ENCODE results near the gene GRM8. TPM values are rescaled to one million over a fixed set of nuclear protein-coding genes. Genes with fewer than 3 reads are reported as not detected.

Gene GRM8
- total RNA-seq, 1 experiment from 2014 or later, result not detected

DNA sequence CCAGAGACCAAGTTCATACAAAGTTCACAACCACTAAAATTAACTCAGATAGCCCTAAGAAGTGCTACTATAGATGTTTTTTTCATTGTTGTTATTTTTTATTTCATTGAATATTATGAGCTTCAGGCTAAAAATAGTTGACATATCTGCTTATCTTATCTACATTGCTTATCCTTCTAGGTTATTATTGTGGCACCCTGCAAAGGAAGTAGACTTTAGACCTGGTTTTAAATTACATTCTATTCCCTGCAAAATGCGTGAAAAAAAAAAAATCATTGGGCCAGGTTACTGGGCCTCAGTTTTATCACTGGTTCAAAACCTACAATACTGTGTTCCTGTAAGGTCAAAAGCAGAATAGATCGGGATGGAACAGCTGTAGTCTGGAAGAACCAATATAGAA, 811.0 kb downstream of the GRM8 start:
- H3K27me3 ChIP-seq (ENCODE audit: low read length), result no peaks in the 10 kb centered on the region
- H3K4me2 ChIP-seq (ENCODE audit: low read length), result no peak overlapping the region
- no peaks in the 10 kb centered on the region for H3K4me1 ChIP-seq (ENCODE audit: insufficient read depth, low read length)
- no peak overlapping the region for H3K4me3 ChIP-seq (ENCODE audit: low read length)
- no TSS peak for BruUV-seq (replicated peaks)
- POLR2A ChIA-PET (ENCODE audit: unreplicated experiment), result no interaction called here
- intact Hi-C loops (cut with micrococcal nuclease), result no loop called here
- H3K79me2 ChIP-seq (ENCODE audit: low read length), result no peaks in the 10 kb centered on the region
- H3K27ac ChIP-seq (ENCODE audit: low read length), result no peak overlapping the region
- peaks cover 3% of the 10 kb centered on the region; the same call in 1 of the 2 replicates for H3K9me3 ChIP-seq (ENCODE audit: low read length)
- H3K9me2 ChIP-seq (replicated peaks; ENCODE audit: low read length), result no peaks in the 10 kb centered on the region
- no peak for TF ChIP-seq EZH2phosphoT487 (IDR thresholded peaks at IDR 0.05; ENCODE audit: borderline replicate concordance, low read length)
- TF ChIP-seq, protein P1, sequence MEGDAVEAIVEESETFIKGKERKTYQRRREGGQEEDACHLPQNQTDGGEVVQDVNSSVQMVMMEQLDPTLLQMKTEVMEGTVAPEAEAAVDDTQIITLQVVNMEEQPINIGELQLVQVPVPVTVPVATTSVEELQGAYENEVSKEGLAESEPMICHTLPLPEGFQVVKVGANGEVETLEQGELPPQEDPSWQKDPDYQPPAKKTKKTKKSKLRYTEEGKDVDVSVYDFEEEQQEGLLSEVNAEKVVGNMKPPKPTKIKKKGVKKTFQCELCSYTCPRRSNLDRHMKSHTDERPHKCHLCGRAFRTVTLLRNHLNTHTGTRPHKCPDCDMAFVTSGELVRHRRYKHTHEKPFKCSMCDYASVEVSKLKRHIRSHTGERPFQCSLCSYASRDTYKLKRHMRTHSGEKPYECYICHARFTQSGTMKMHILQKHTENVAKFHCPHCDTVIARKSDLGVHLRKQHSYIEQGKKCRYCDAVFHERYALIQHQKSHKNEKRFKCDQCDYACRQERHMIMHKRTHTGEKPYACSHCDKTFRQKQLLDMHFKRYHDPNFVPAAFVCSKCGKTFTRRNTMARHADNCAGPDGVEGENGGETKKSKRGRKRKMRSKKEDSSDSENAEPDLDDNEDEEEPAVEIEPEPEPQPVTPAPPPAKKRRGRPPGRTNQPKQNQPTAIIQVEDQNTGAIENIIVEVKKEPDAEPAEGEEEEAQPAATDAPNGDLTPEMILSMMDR (conservative IDR thresholded peaks at IDR 0.05; ENCODE audit: low read depth, low read length), result no peak
- no peaks in the 10 kb centered on the region for H3F3A ChIP-seq (ENCODE audit: low read length, unreplicated experiment)
- H4K20me1 ChIP-seq (ENCODE audit: low read length), result no peaks in the 10 kb centered on the region
- no peak overlapping the region for H3K9ac ChIP-seq (ENCODE audit: low read length)
- H2AFZ ChIP-seq (ENCODE audit: low read length), result no peak overlapping the region
- CTCF ChIA-PET, result no interaction called here
- H3K36me3 ChIP-seq (ENCODE audit: low read depth, low read length), result no peaks in the 10 kb centered on the region
- DNase-seq (no peak), ATAC-seq (no peak)

DNA sequence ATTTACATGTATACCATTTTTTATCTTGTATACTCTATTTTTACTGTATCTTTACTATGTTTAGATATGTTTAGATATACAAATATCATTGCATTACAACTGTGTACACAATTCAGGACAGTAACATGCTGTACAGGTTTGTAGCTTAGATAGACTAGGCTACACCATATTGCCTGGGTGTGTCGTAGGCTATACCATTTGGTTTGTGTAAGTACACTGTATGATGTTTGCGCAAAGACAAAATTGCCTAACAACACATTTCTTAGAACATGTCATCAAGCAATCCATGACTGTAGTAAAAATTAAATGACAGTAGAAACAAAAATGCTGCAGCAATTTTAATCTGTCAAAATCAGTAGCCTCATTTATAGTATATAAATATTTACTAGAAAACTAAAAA, 812.2 kb downstream of the GRM8 start:
- intact Hi-C loops (cut with micrococcal nuclease), result no loop called here
- no peak for DNase-seq

GRCh38 chr7:126436213-126436868, 816.4 kb downstream of the GRM8 start:
- Histone ChIP-seq H3K9me2 (replicated peaks; ENCODE audit: low read length) (no peaks in the 10 kb centered on the region), H3K4me2 (ENCODE audit: low read length) (no peak overlapping the region), H3K79me2 (ENCODE audit: low read length) (no peaks in the 10 kb centered on the region), H2AFZ (ENCODE audit: low read length) (no peak overlapping the region), H3K9ac (ENCODE audit: low read length) (no peak overlapping the region), H4K20me1 (ENCODE audit: low read length) (no peaks in the 10 kb centered on the region), H3F3A (ENCODE audit: low read length, unreplicated experiment) (no peaks in the 10 kb centered on the region), H3K9me3 (ENCODE audit: low read length) (peaks cover 8% of the 10 kb centered on the region; the same call in 1 of the 2 replicates), H3K27me3 (ENCODE audit: low read length) (no peaks in the 10 kb centered on the region), H3K27ac (ENCODE audit: low read length) (no peak overlapping the region), H3K4me3 (ENCODE audit: low read length) (no peak overlapping the region), H3K4me1 (ENCODE audit: insufficient read depth, low read length) (no peaks in the 10 kb centered on the region), H3K36me3 (ENCODE audit: low read depth, low read length) (no peaks in the 10 kb centered on the region)
- ChIA-PET CTCF (no interaction called here), POLR2A (ENCODE audit: unreplicated experiment) (no interaction called here)
- intact Hi-C loops (cut with micrococcal nuclease), result no loop called here
- no TSS peak for BruUV-seq (replicated peaks)
- no peak for ATAC-seq
- DNase-seq, result no peak
- TF ChIP-seq EZH2phosphoT487 (IDR thresholded peaks at IDR 0.05; ENCODE audit: borderline replicate concordance, low read length), result no peak
- TF ChIP-seq, protein P1 (conservative IDR thresholded peaks at IDR 0.05; ENCODE audit: low read depth, low read length), result no peak
- no peak for TF ChIP-seq EZH2 (IDR thresholded peaks at IDR 0.05; ENCODE audit: low read length, unreplicated experiment)

More for the DNA sequence above, 812.2 kb downstream of the GRM8 start:
- TF ChIP-seq, protein P1 (conservative IDR thresholded peaks at IDR 0.05; ENCODE audit: low read depth, low read length), result no peak
- TF ChIP-seq EZH2 (IDR thresholded peaks at IDR 0.05; ENCODE audit: low read length, unreplicated experiment) (no peak), EZH2phosphoT487 (IDR thresholded peaks at IDR 0.05; ENCODE audit: borderline replicate concordance, low read length) (no peak)
- H3K4me1 ChIP-seq (ENCODE audit: insufficient read depth, low read length), result no peaks in the 10 kb centered on the region
- H3K4me2 ChIP-seq (ENCODE audit: low read length), result no peak overlapping the region
- no peaks in the 10 kb centered on the region for H3K27me3 ChIP-seq (ENCODE audit: low read length)
- H3K79me2 ChIP-seq (ENCODE audit: low read length), result no peaks in the 10 kb centered on the region
- no peak overlapping the region for H3K4me3 ChIP-seq (ENCODE audit: low read length)
- peaks cover 8% of the 10 kb centered on the region; the same call in 1 of the 2 replicates for H3K9me3 ChIP-seq (ENCODE audit: low read length)
- POLR2A ChIA-PET (ENCODE audit: unreplicated experiment), result no interaction called here
- no peaks in the 10 kb centered on the region for H4K20me1 ChIP-seq (ENCODE audit: low read length)
- no peak overlapping the region for H2AFZ ChIP-seq (ENCODE audit: low read length)
- no peak overlapping the region for H3K9ac ChIP-seq (ENCODE audit: low read length)
- no peak for ATAC-seq
- no peaks in the 10 kb centered on the region for H3F3A ChIP-seq (ENCODE audit: low read length, unreplicated experiment)
- H3K27ac ChIP-seq (ENCODE audit: low read length), result no peak overlapping the region
- BruUV-seq (replicated peaks), result no TSS peak
- H3K36me3 ChIP-seq (ENCODE audit: low read depth, low read length), result no peaks in the 10 kb centered on the region
- no peaks in the 10 kb centered on the region for H3K9me2 ChIP-seq (replicated peaks; ENCODE audit: low read length)
- CTCF ChIA-PET, result no interaction called here

Data from PC-3 (cell line).